ENCODE data around the gene FANCM. TPM values are rescaled to one million over a fixed set of nuclear protein-coding genes. Genes with fewer than 3 reads are reported as not detected.

The FANCM gene
- total and polyA plus RNA-seq, 2 donors (not counting 3 experiments of a cell fraction or from before 2014, with no cell fraction given), result 2.2 to 13.7 TPM

DNA sequence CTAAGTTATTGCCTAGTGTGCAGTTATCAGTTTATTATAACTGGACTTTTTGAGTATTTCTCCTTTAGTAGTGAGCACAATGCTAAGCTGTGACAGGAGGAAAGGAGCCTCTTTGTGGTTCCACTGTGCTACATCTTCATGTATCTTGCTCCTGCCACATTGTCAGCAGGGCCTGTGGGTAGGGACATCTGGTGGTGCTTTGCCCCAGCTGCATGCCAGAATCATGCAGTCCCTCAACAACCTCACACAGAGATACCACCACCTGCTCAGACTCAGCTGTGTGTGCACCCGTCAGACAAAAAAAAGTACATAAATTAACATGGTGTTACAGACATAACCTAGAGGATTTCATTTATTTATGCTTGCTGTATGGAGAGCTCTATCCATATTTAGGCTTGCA, 66.2 kb downstream of the FANCM start:
- H3K9ac ChIP-seq (replicated peaks; ENCODE audit: extremely low read depth, insufficient read depth, low read length), result no peak overlapping the region
- TF ChIP-seq FOS (IDR thresholded peaks at IDR 0.05; ENCODE audit: borderline replicate concordance, insufficient read depth, low read length) (no peak), POLR2AphosphoS5 (IDR thresholded peaks at IDR 0.05; ENCODE audit: insufficient read depth, low read depth, low read length) (no peak), JUN (IDR thresholded peaks at IDR 0.05; ENCODE audit: borderline replicate concordance, insufficient read depth, insufficient read length, low read depth) (no peak)
- TF ChIP-seq, protein P1, sequence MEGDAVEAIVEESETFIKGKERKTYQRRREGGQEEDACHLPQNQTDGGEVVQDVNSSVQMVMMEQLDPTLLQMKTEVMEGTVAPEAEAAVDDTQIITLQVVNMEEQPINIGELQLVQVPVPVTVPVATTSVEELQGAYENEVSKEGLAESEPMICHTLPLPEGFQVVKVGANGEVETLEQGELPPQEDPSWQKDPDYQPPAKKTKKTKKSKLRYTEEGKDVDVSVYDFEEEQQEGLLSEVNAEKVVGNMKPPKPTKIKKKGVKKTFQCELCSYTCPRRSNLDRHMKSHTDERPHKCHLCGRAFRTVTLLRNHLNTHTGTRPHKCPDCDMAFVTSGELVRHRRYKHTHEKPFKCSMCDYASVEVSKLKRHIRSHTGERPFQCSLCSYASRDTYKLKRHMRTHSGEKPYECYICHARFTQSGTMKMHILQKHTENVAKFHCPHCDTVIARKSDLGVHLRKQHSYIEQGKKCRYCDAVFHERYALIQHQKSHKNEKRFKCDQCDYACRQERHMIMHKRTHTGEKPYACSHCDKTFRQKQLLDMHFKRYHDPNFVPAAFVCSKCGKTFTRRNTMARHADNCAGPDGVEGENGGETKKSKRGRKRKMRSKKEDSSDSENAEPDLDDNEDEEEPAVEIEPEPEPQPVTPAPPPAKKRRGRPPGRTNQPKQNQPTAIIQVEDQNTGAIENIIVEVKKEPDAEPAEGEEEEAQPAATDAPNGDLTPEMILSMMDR (IDR thresholded peaks at IDR 0.05; ENCODE audit: extremely low read depth in 1 of 2, insufficient read depth in 1 of 2, low read depth in 1 of 2, low read length in 2 of 2), result peak; percentile 3 to 19
- H3K27me3 ChIP-seq (ENCODE audit: control insufficient read depth in 2 of 2, insufficient read depth in 2 of 2, low read length in 2 of 2), result no peaks in the 10 kb centered on the region
- no peak overlapping the region for H2AFZ ChIP-seq (ENCODE audit: low read depth, low read length)
- no peak overlapping the region for H3K4me2 ChIP-seq (ENCODE audit: insufficient read depth, low read length)
- dilution Hi-C loops (cut with MboI; ENCODE audit: extremely low pct_ligation_motif_present, low sequenced_read_pairs) (no loop called here), intact Hi-C loops (cut with micrococcal nuclease) (no loop called here)
- FAIRE-seq (peak; percentile 12), DNase-seq (ENCODE audit: low read depth, low spot score) (peak; percentile 15)
- no peaks in the 10 kb centered on the region for H3K9me3 ChIP-seq (replicated peaks; ENCODE audit: control insufficient read depth, insufficient read depth, low read length)
- ChIA-PET CTCF (interaction anchor here (0.8 to 1.9 kb wide), 6 partner anchors 10 to 291 kb away, joined by 3 to 11 read pairs (median 4); no protein-coding TSS in a partner anchor), POLR2A (no interaction called here)
- H4K20me1 ChIP-seq (replicated peaks; ENCODE audit: control insufficient read depth, extremely low read depth, insufficient read depth, low read length), result no peaks in the 10 kb centered on the region
- H3K9me1 ChIP-seq (replicated peaks; ENCODE audit: control insufficient read depth, extremely low read depth, insufficient read depth, low read length), result no peaks in the 10 kb centered on the region
- no peak overlapping the region for H3K27ac ChIP-seq (ENCODE audit: insufficient read depth, low read depth, low read length)
- H3K79me2 ChIP-seq (ENCODE audit: control insufficient read depth, insufficient read depth, low read length), result no peaks in the 10 kb centered on the region
- BruUV-seq (replicated peaks), result no TSS peak
- no peak overlapping the region for H3K4me3 ChIP-seq (replicated peaks in 1 of 3; ENCODE audit: insufficient read depth in 1 of 3, low read depth in 1 of 3, low read length in 3 of 3)
- no peaks in the 10 kb centered on the region for H3K4me1 ChIP-seq (ENCODE audit: control insufficient read depth, extremely low read depth, insufficient read depth, low read length)
- peaks cover 5 to 6% of the 10 kb centered on the region in 2 experiments for H3K36me3 ChIP-seq (ENCODE audit: control insufficient read depth in 2 of 2, extremely low read depth in 1 of 2, insufficient read depth in 2 of 2, low read length in 2 of 2)

GRCh38 chr14:45204241-45204640, 68.5 kb downstream of the FANCM start:
- TF ChIP-seq GATA2 (IDR thresholded peaks at IDR 0.05; ENCODE audit: insufficient read depth, insufficient read length, low read depth, low read length), result no peak
- TF ChIP-seq EZH2 (IDR thresholded peaks at IDR 0.05; ENCODE audit: borderline replicate concordance, low read depth, low read length, severe bottlenecking), result no peak
- no peak for TF ChIP-seq POLR2AphosphoS5 (IDR thresholded peaks at IDR 0.05; ENCODE audit: insufficient read depth, low read depth, low read length)
- no peak for TF ChIP-seq FOS (IDR thresholded peaks at IDR 0.05; ENCODE audit: borderline replicate concordance, insufficient read depth, low read length)
- no peak for TF ChIP-seq JUN (IDR thresholded peaks at IDR 0.05; ENCODE audit: borderline replicate concordance, insufficient read depth, insufficient read length, low read depth)
- no peak for TF ChIP-seq MAX (IDR thresholded peaks at IDR 0.05; ENCODE audit: insufficient read depth, insufficient read length)
- TF ChIP-seq, protein P1 (IDR thresholded peaks at IDR 0.05; ENCODE audit: extremely low read depth in 1 of 2, insufficient read depth in 1 of 2, low read depth in 1 of 2, low read length in 2 of 2), result no peak
- TF ChIP-seq POLR2A (IDR thresholded peaks at IDR 0.05; ENCODE audit: low read depth, low read length), result no peak
- TF ChIP-seq MYC (IDR thresholded peaks at IDR 0.05; ENCODE audit: low read depth, low read length), result no peak
- no peak overlapping the region for H2AFZ ChIP-seq (ENCODE audit: low read depth, low read length)
- H3K4me3 ChIP-seq (replicated peaks in 1 of 3; ENCODE audit: insufficient read depth in 1 of 3, low read depth in 1 of 3, low read length in 3 of 3), result no peak overlapping the region
- no peaks in the 10 kb centered on the region for H4K20me1 ChIP-seq (replicated peaks; ENCODE audit: control insufficient read depth, extremely low read depth, insufficient read depth, low read length)
- H3K27me3 ChIP-seq (ENCODE audit: control insufficient read depth in 2 of 2, insufficient read depth in 2 of 2, low read length in 2 of 2), result no peaks in the 10 kb centered on the region
- H3K9ac ChIP-seq (replicated peaks; ENCODE audit: extremely low read depth, insufficient read depth, low read length), result no peak overlapping the region
- no peak overlapping the region for H3K27ac ChIP-seq (ENCODE audit: insufficient read depth, low read depth, low read length)
- H3K9me3 ChIP-seq (replicated peaks; ENCODE audit: control insufficient read depth, insufficient read depth, low read length), result no peaks in the 10 kb centered on the region
- peaks cover 6 to 7% of the 10 kb centered on the region in 2 experiments for H3K36me3 ChIP-seq (ENCODE audit: control insufficient read depth in 2 of 2, extremely low read depth in 1 of 2, insufficient read depth in 2 of 2, low read length in 2 of 2)
- no peaks in the 10 kb centered on the region for H3K9me1 ChIP-seq (replicated peaks; ENCODE audit: control insufficient read depth, extremely low read depth, insufficient read depth, low read length)
- H3K79me2 ChIP-seq (ENCODE audit: control insufficient read depth, insufficient read depth, low read length), result no peaks in the 10 kb centered on the region
- BruUV-seq (replicated peaks), result no TSS peak
- H3K4me1 ChIP-seq (ENCODE audit: control insufficient read depth, extremely low read depth, insufficient read depth, low read length), result no peaks in the 10 kb centered on the region
- CTCF ChIA-PET, result interaction anchor here (0.5 to 3.0 kb wide), 5 partner anchors 11 to 290 kb away, joined by 3 to 12 read pairs (median 3); no protein-coding TSS in a partner anchor
- FAIRE-seq (no peak), DNase-seq (ENCODE audit: low read depth, low spot score) (no peak)
- POLR2A ChIA-PET, result no interaction called here
- dilution Hi-C loops (cut with MboI; ENCODE audit: extremely low pct_ligation_motif_present, low sequenced_read_pairs) (no loop called here), intact Hi-C loops (cut with micrococcal nuclease) (no loop called here)
- H3K4me2 ChIP-seq (ENCODE audit: insufficient read depth, low read length), result no peak overlapping the region
